Neuronal stem cell (in vitro differentiated cells): Measurements from ENCODE around the gene VWA8.

Source experiments
- DNase-seq: peaks from one replicate; pipeline ENCODE4 v3.0.0-alpha.2; 2013; ENCODE audit warnings: low spot score
- H2AFZ ChIP-seq: one replicate; pipeline ENCODE4 v1.6.1; 2013; ENCODE audit warnings: mild to moderate bottlenecking, low read length, inconsistent platforms
- H2AK5ac ChIP-seq: 2 replicates; pipeline ENCODE4 v1.6.1; 2013; ENCODE audit warnings: low read depth, mild to moderate bottlenecking, inconsistent platforms, low read length, moderate library complexity, mixed read lengths
- H2BK120ac ChIP-seq: 2 replicates; pipeline ENCODE4 v1.6.1; 2013; ENCODE audit warnings: low read depth, mild to moderate bottlenecking, inconsistent platforms, low read length, moderate library complexity, mixed read lengths
- H2BK12ac ChIP-seq: one replicate; pipeline ENCODE4 v1.6.1; 2013; ENCODE audit warnings: low read length, inconsistent platforms
- H2BK15ac ChIP-seq: 2 replicates; pipeline ENCODE4 v1.6.1; 2013; ENCODE audit warnings: mild to moderate bottlenecking, low read length, inconsistent platforms, mixed read lengths
- H2BK5ac ChIP-seq: one replicate; pipeline ENCODE4 v1.6.1; 2013; ENCODE audit warnings: inconsistent platforms, mild to moderate bottlenecking, low read length, moderate library complexity
- H3K14ac ChIP-seq: one replicate; pipeline ENCODE4 v1.6.1; 2013; ENCODE audit warnings: low read length, inconsistent platforms
- H3K18ac ChIP-seq: 2 replicates; pipeline ENCODE4 v1.6.1; 2013; ENCODE audit warnings: low read length, inconsistent platforms
- H3K23ac ChIP-seq: 2 replicates; pipeline ENCODE4 v1.6.1; 2013; ENCODE audit warnings: low read depth, mild to moderate bottlenecking, mixed read lengths, low read length, inconsistent platforms; ENCODE audit not compliant: poor library complexity
- H3K27ac ChIP-seq: replicated peaks from 3 replicates; pipeline ENCODE4 v1.5.1; 2013; ENCODE audit warnings: low read length, inconsistent platforms
- H3K27me3 ChIP-seq, 3 experiments: 2 replicates each; pipeline ENCODE4 v1.6.1; 2013; ENCODE audit warnings: low read length in 3 of 3, mild to moderate bottlenecking in 2 of 3, inconsistent platforms in 1 of 3, low read depth in 1 of 3, mixed read lengths in 1 of 3, moderate library complexity in 1 of 3; ENCODE audit not compliant: control insufficient read depth in 3 of 3, insufficient read depth in 3 of 3
- H3K36me3 ChIP-seq, 2 donors: replicated peaks in 1 of 2; 2 replicates each; pipeline ENCODE4 v1.6.1; 2013; ENCODE audit warnings: low read length in 2 of 2; ENCODE audit not compliant: control insufficient read depth in 2 of 2, insufficient read depth in 2 of 2
- H3K4ac ChIP-seq: 2 replicates; pipeline ENCODE4 v1.6.1; 2013; ENCODE audit warnings: inconsistent platforms, mild to moderate bottlenecking, low read length, moderate library complexity
- H3K4me1 ChIP-seq, 2 donors: 1 replicate in 1 of 2; 2 replicates in 1 of 2; pipeline ENCODE4 v1.6.1; 2013; ENCODE audit warnings: low read length in 2 of 2, low read depth in 1 of 2; ENCODE audit not compliant: control insufficient read depth in 2 of 2, insufficient read depth in 1 of 2
- H3K4me2 ChIP-seq: one replicate; pipeline ENCODE4 v1.6.1; 2013; ENCODE audit warnings: mild to moderate bottlenecking, low read length, inconsistent platforms; ENCODE audit not compliant: insufficient read depth, poor library complexity, severe bottlenecking
- H3K4me3 ChIP-seq, 2 donors: 2 replicates each; pipeline ENCODE4 v1.5.1; 2013; ENCODE audit warnings: low read length in 2 of 2, mild to moderate bottlenecking in 2 of 2, inconsistent platforms in 1 of 2, moderate library complexity in 1 of 2
- H3K79me1 ChIP-seq: one replicate; pipeline ENCODE4 v1.6.1; 2013; ENCODE audit warnings: low read depth, mild to moderate bottlenecking, inconsistent platforms, low read length, moderate library complexity
- H3K9ac ChIP-seq: one replicate; pipeline ENCODE4 v1.6.1; 2013; ENCODE audit warnings: mild to moderate bottlenecking, low read depth, low read length, inconsistent platforms; ENCODE audit not compliant: poor library complexity
- H3K9me3 ChIP-seq, 2 donors: replicated peaks in 1 of 2; 2 replicates each; pipeline versions ENCODE3 to v1.6.1; 2013; ENCODE audit warnings: low read length in 2 of 2, mild to moderate bottlenecking in 2 of 2, inconsistent platforms in 1 of 2, low read depth in 1 of 2, mixed read lengths in 1 of 2, moderate library complexity in 1 of 2; ENCODE audit not compliant: control insufficient read depth in 2 of 2, insufficient read depth in 1 of 2
- H4K8ac ChIP-seq: one replicate; pipeline ENCODE4 v1.6.1; 2013; ENCODE audit warnings: low read depth, mild to moderate bottlenecking, inconsistent platforms, low read length, moderate library complexity
- H4K91ac ChIP-seq: one replicate; pipeline ENCODE4 v1.6.1; 2013; ENCODE audit warnings: low read length, low read depth, mild to moderate bottlenecking, inconsistent platforms; ENCODE audit not compliant: poor library complexity
- WGBS, 2 donors: extraction: QIAGEN DNeasy Blood & Tissue Kit; methylation state at CpG; one replicate each; pipeline ENCODE4 v1.1.7; 2013; ENCODE audit warnings: missing lambda C conversion rate in 2 of 2, mixed read lengths in 1 of 2; ENCODE audit not compliant: insufficient read length in 2 of 2, insufficient replicate concordance in 1 of 2; ENCODE audit errors: extremely low coverage in 2 of 2; 5-methylcytosine and 5-hydroxymethylcytosine counted together

Gene VWA8

GRCh38 chr13:41565216-41565615 is 395.7 kb downstream of the VWA8 start:
- Histone ChIP-seq H3K9me3 (no peaks in the 10 kb centered on the region), H3K36me3 (peaks cover 0 to 3% of the 10 kb centered on the region in 2 donors), H3K27me3 (no peaks in the 10 kb centered on the region), H4K8ac (no peak overlapping the region), H3K4me1 (peaks cover 19 to 50% of the 10 kb centered on the region in 2 donors), H3K23ac (no peak overlapping the region), H3K18ac (no peak overlapping the region), H3K4me2 (no peak overlapping the region), H2BK12ac (no peak overlapping the region), H3K4ac (no peak overlapping the region), H3K27ac (peak overlapping the region; percentile 16), H2BK120ac (no peak overlapping the region), H4K91ac (no peak overlapping the region), H2BK15ac (no peak overlapping the region), H3K14ac (no peak overlapping the region), H3K9ac (no peak overlapping the region), H2BK5ac (no peak overlapping the region), H2AK5ac (no peak overlapping the region), H2AFZ (no peak overlapping the region), H3K79me1 (no peaks in the 10 kb centered on the region), H3K4me3 (no peak overlapping the region)
- WGBS, 2 donors = no CpG with 5 or more reads among the region's 3 CpGs
- no peak for DNase-seq

- no peaks in the 10 kb centered on the region for H3K79me1 ChIP-seq
- no peak overlapping the region for H3K4me2 ChIP-seq
- DNase-seq = no peak
- H3K9me3 ChIP-seq = no peaks in the 10 kb centered on the region
- WGBS, 2 donors = no CpG with 5 or more reads among the region's 2 CpGs
- no peak overlapping the region for H2BK12ac ChIP-seq
- no peak overlapping the region for H2BK120ac ChIP-seq
- peaks cover 19 to 48% of the 10 kb centered on the region in 2 donors for H3K4me1 ChIP-seq
- H3K4ac ChIP-seq = no peak overlapping the region
- H3K36me3 ChIP-seq = no peaks in the 10 kb centered on the region
- no peak overlapping the region for H3K23ac ChIP-seq
- no peak overlapping the region for H2BK15ac ChIP-seq
- H4K8ac ChIP-seq = no peak overlapping the region
- H2AK5ac ChIP-seq = no peak overlapping the region
- no peak overlapping the region for H3K18ac ChIP-seq
- no peaks in the 10 kb centered on the region for H3K27me3 ChIP-seq
- no peak overlapping the region for H4K91ac ChIP-seq
- H3K14ac ChIP-seq = no peak overlapping the region
- no peak overlapping the region for H3K27ac ChIP-seq
- no peak overlapping the region for H3K4me3 ChIP-seq
- no peak overlapping the region for H3K9ac ChIP-seq
- H2AFZ ChIP-seq = no peak overlapping the region
- no peak overlapping the region for H2BK5ac ChIP-seq
Observed at GRCh38 chr13:41563984-41564365, 396.9 kb downstream of the VWA8 start.

- H3K79me1 ChIP-seq = no peaks in the 10 kb centered on the region
- WGBS, 2 donors = no CpG with 5 or more reads among the region's 7 CpGs
- DNase-seq = no peak
Observed at GRCh38 chr13:41563341-41563983, 397.4 kb downstream of the VWA8 start.

GRCh38 chr13:41562541-41563178 is 398.2 kb downstream of the VWA8 start:
- Histone ChIP-seq H2BK5ac (no peak overlapping the region), H3K36me3 (no peaks in the 10 kb centered on the region), H3K4me3 (no peak overlapping the region), H4K91ac (no peak overlapping the region), H3K4me2 (no peak overlapping the region), H3K18ac (no peak overlapping the region), H3K4me1 (peaks cover 16 to 40% of the 10 kb centered on the region in 2 donors), H3K9me3 (no peaks in the 10 kb centered on the region), H4K8ac (no peak overlapping the region), H3K23ac (no peak overlapping the region), H2AK5ac (no peak overlapping the region), H3K27me3 (no peaks in the 10 kb centered on the region), H3K27ac (no peak overlapping the region), H3K79me1 (no peaks in the 10 kb centered on the region), H2BK12ac (no peak overlapping the region), H3K4ac (no peak overlapping the region), H3K14ac (no peak overlapping the region), H2BK15ac (no peak overlapping the region), H2BK120ac (no peak overlapping the region), H3K9ac (no peak overlapping the region), H2AFZ (no peak overlapping the region)
- no CpG with 5 or more reads among the region's 6 CpGs for WGBS, 2 donors
- no peak for DNase-seq

More at GRCh38 chr13:41563341-41563983, 397.4 kb downstream of the VWA8 start:
- Histone ChIP-seq H3K36me3 (no peaks in the 10 kb centered on the region), H2AK5ac (no peak overlapping the region), H3K4ac (no peak overlapping the region), H2BK5ac (no peak overlapping the region), H3K27ac (no peak overlapping the region), H2BK15ac (no peak overlapping the region), H3K9ac (no peak overlapping the region), H3K4me3 (no peak overlapping the region), H4K8ac (no peak overlapping the region), H2AFZ (no peak overlapping the region), H3K9me3 (no peaks in the 10 kb centered on the region), H4K91ac (no peak overlapping the region), H3K27me3 (no peaks in the 10 kb centered on the region), H3K18ac (no peak overlapping the region), H2BK120ac (no peak overlapping the region), H3K4me2 (no peak overlapping the region), H2BK12ac (no peak overlapping the region), H3K4me1 (peaks cover 19 to 44% of the 10 kb centered on the region in 2 donors), H3K23ac (no peak overlapping the region), H3K14ac (no peak overlapping the region)
